GM20431 (cell line): ENCODE measurements around the gene NTRK3.

Experiments used
- in situ Hi-C: fragments of 300-500 bp; cut with MseI, MboI; formaldehyde crosslinking; loops from one replicate; pipeline ENCODE4 v1.15.0; 2020; ENCODE audit warnings: low sequenced_read_pairs; ENCODE audit not compliant: unreplicated experiment

NTRK3 gene

DNA sequence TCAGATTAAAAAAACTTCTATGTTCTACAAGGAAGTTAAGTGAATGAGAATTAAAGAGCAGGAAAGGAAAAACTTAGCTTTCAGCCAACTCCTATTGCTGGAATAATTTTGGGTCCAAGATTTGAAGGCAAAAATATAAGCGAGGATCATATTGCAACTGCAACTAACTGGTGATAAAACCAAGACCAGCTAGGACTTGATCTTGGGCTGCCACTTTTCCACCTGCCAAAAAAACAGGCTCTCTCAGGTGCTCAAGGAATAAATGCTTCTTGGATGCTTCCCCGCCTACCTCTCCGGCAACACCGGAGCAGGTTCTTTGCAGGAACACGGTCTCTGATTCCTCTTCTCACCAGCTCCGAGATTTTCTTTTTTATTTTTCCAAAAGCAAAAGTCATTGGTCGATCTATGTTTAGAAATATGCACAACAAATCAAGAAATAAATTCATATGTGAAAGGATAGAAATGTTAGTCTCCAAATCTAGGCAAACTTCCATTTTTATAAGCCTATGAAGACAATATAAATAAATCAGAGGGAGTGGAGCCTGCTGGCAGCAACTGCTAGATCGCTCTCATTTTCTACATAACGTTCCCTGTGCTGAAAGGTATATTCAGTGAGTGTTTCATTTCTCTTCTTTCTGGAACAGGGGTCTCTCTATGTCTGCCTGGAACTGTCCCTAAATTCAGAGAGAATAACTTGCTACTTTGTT lies 241.9 kb downstream of the NTRK3 start:
- in situ Hi-C loops, result no loop called here

DNA sequence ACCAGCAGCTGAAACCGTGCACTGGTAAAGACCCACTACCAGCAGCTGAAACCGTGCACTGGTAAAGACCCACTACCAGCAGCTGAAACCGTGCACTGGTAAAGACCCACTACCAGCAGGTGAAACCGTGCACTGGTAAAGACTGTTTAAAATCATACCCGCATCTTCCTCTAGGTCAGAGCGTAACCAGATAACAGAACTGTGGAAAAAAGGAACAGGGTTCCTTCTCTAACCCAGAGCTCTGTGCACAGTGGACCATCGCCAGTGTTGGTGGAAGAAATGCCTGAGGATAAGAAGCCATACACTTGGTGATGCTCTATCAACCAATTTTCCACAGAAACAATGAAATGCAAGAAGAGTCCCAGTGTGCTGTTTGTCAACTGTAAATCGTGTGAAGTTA lies 243.4 kb downstream of the NTRK3 start:
- in situ Hi-C loops, result no loop called here

- in situ Hi-C loops, result no loop called here
Observed at GRCh38 chr15:88012688-88013087, 243.9 kb downstream of the NTRK3 start.

GRCh38 chr15:88012233-88012632 lies 244.3 kb downstream of the NTRK3 start:
- in situ Hi-C loops, result no loop called here

GRCh38 chr15:88011533-88011932 lies 245.0 kb downstream of the NTRK3 start:
- in situ Hi-C loops, result no loop called here

DNA sequence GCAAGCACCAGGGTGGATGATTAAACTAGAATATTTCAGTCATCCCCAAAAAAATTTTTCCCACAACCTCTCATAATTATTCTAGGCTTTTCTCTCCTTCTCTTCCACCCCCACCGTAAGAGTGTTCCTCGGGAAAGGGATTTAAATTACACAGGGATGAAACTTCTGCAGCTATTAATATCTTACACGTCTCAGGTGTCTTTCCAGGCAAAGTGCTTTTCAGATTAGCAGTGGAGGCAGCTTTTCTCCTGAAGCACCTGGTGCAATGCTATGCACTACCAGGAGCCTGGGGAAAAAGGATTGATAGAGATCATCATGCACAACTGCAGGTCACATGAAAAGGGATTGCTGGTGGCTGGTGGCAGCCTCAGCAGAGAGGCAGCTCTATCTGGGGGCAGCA lies 250.4 kb downstream of the NTRK3 start:
- in situ Hi-C loops, result no loop called here

DNA sequence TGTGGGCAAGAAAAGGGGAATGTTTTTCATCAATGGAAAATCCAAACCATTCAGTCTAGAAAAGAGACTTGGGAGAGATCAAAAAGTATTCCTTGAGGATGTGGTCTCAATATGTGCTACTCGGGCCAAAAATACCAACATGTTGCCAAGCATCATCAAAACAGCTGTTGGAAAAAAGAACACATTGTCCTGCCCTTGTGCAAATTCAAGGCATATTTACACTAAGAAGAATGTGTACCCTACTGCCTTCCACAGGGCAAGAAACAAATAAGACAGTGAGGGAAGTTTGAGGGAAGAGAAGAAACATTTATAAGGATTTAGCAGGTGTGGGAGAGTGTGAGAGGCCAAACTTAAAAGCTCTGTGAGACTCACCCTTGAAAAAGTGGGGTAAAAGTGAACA lies 252.1 kb downstream of the NTRK3 start:
- in situ Hi-C loops, result no loop called here

DNA sequence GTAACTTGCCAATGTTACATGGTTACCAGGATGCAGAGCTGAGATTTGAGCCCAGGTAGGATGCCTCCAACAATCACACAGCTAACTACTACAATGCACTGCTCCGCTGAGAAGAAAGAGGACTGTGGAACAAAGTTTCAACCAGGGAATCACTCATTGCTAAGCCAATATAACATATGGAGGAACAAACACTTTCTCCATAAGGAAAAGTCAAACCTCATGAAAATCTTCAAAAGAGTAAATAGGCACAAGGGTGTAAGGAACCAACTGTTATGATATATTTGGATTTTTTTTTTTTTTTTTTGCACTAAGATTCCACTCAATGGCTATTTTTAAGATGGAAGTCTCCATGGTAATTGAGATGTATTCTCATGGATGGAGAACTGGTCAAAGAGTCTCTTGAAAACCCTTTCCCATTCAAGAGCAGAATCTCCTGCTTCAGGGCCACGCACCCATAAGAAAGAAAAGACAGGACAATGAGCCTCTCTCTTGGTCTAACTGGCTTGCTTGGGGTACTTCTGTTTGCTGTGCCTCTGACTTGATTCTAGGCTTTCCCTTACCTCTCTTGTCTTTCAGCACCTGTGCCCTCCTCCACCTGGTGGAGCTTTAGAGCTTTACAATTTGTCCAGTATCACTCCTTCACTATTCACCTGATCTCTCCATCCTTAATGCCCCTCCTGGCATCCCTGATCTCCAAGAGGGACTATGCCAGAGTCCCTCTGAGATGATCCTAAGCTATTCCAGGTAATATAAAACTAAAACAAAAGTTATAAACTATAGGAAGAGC lies 252.8 kb downstream of the NTRK3 start:
- in situ Hi-C loops, result no loop called here

DNA sequence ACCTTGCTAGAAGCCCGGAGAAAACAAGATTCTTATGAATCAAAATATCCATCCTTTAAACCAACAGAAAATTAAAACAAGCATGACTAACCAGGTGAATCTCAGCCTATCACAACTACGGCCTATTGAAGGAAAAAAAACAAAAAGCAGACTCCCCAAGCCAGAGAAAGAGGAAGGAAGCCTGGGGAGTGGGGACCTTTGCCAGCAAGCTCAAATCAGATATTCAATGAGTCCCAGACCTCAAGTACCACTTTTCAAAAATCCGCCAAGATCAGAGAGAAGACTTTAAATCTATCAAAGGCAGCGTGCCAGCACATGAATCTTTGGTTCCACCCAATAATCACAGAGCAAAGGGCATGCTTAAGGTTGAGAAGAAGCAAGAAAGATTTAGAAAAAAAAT lies 253.8 kb downstream of the NTRK3 start:
- in situ Hi-C loops, result no loop called here

GRCh38 chr15:87998630-87999029 lies 257.9 kb downstream of the NTRK3 start:
- in situ Hi-C loops, result no loop called here

- in situ Hi-C loops, result no loop called here
Observed at GRCh38 chr15:87986776-87987175, 269.8 kb downstream of the NTRK3 start.

GRCh38 chr15:87985451-87985850 lies 271.1 kb downstream of the NTRK3 start:
- in situ Hi-C loops, result no loop called here

GRCh38 chr15:87981969-87982368 lies 274.6 kb downstream of the NTRK3 start:
- in situ Hi-C loops, result no loop called here

DNA sequence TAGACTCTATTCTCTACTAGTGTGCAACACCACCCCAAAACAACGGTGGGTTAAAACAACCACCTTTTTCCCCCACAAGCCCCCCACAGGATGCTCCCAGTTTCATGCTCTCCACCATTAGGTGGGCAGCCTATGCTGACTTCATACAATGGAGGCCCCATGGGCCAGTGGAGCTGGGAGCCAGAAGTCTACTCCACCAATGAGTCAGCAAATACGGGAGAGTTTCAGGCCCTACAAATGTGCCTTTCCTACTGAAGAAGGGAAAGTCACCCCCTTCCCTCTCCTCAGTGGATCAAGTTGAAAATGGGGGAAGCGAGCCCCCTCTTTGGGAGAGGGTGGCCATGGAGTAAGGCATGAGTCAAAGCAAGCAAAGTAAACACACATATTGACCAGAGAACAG lies 278.6 kb downstream of the NTRK3 start:
- in situ Hi-C loops, result no loop called here

GRCh38 chr15:87976552-87976951 lies 280.0 kb downstream of the NTRK3 start:
- in situ Hi-C loops, result no loop called here

GRCh38 chr15:87973501-87974215 lies 282.9 kb downstream of the NTRK3 start:
- in situ Hi-C loops, result no loop called here

GRCh38 chr15:87971076-87971475 lies 285.5 kb downstream of the NTRK3 start:
- in situ Hi-C loops, result no loop called here

DNA sequence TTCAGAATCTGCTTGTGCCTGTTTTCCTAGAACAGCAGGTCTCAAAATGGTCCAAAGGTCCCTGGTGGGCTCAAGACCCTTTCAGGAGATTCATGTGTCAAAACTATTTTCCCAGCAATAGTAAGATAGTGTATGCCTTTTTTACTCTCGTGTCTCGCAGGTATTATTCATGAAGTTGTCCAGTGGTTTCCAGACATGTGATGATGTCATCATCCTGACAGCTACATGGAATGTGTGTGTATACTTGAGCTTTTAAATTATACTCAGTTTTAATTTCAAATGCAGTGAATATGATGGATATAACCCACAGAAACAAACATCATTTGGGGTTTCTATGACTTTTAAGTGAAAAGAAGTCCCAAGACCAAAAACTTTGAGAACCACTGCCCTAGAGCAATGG lies 288.6 kb downstream of the NTRK3 start:
- in situ Hi-C loops, result no loop called here

DNA sequence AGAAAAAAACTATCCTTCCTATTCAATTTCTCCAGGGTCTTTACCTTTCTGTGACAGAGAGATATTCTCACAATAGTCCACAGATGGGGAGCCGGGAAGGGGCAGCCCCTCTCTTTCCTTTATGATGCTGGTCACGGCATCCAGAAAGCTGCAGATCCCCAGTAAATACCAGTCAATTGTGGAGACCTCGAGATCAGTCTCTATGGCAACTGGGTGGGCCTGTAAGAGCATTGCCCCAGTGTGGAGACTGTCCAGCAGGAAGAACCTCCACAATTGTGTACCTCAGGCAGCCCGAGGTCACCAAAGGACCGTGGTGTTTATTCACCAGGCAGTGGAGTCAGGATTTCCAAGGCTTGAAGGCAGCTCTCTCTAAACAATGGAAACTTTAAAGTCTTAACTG lies 291.2 kb downstream of the NTRK3 start:
- in situ Hi-C loops, result no loop called here

- in situ Hi-C loops, result no loop called here
Observed at GRCh38 chr15:87962428-87962827, 294.1 kb downstream of the NTRK3 start.

- in situ Hi-C loops, result no loop called here
Observed at GRCh38 chr15:87961851-87962420, 294.6 kb downstream of the NTRK3 start.
